Measurements from ENCODE around the gene CNKSR3.
"Not testable (repeated sequence)": the region's sequence is repeated elsewhere in the genome, so short reads cannot be mapped to it uniquely, and the experiment has no call there.

DNA sequence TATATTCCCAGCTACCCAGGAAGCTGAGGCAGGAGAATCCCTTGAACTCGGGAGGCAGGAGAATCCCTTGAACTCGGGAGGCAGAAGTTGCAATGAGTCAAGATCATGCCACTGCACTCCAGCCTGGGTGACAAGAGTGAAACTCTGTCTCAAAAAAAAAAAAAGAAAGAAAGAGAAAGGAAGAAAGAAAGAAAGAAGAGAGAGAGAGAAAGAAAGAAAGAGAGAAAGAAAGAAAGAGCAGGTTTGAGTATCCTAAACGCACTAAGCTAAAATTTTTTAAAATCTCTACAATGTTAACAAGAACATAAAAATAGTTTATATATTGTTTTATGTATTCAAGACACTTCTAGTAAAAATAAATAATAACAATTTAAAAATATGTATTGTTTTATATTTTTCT is 4.6 kb upstream of the CNKSR3 start:
- TF ChIP-seq, protein P1, sequence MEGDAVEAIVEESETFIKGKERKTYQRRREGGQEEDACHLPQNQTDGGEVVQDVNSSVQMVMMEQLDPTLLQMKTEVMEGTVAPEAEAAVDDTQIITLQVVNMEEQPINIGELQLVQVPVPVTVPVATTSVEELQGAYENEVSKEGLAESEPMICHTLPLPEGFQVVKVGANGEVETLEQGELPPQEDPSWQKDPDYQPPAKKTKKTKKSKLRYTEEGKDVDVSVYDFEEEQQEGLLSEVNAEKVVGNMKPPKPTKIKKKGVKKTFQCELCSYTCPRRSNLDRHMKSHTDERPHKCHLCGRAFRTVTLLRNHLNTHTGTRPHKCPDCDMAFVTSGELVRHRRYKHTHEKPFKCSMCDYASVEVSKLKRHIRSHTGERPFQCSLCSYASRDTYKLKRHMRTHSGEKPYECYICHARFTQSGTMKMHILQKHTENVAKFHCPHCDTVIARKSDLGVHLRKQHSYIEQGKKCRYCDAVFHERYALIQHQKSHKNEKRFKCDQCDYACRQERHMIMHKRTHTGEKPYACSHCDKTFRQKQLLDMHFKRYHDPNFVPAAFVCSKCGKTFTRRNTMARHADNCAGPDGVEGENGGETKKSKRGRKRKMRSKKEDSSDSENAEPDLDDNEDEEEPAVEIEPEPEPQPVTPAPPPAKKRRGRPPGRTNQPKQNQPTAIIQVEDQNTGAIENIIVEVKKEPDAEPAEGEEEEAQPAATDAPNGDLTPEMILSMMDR (IDR thresholded peaks at IDR 0.05) = not testable (repeated sequence)
- not testable (repeated sequence) for TF ChIP-seq EP300 (IDR thresholded peaks at IDR 0.05)
